HL-60 (cell line): ENCODE data around the gene TPMT.

Experiments
- POLR2AphosphoS5 ChIP-seq: IDR thresholded peaks from 2 replicates; pipeline ENCODE4 v1.6.1; 2012; ENCODE audit warnings: low read depth
- TF ChIP-seq, protein P1 (sequence below): IDR thresholded peaks from one replicate; pipeline ENCODE4 v1.5.1; 2011; ENCODE audit warnings: low read length, control low read depth, inconsistent platforms; ENCODE audit not compliant: insufficient read depth

DNA sequence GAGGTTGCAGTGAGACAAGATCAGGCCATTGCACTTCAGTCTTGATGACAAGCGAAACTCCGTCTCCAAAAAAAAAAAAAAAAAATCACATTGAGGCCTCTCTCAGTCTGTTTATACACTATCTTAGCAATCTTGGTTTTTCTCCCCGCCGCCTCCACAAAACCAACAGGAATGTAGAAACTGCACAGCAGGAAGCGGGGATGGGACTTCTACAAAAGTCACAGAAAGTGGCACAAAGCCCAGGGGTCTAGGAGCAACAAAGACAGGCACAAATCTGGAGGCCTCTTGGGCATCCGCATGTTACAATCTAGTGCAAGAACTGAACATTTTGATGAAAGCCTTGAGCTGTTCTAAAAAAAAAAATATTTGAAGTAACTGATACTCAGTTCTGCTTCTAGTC is 48.9 kb upstream of the TPMT start:
- TF ChIP-seq, protein P1, sequence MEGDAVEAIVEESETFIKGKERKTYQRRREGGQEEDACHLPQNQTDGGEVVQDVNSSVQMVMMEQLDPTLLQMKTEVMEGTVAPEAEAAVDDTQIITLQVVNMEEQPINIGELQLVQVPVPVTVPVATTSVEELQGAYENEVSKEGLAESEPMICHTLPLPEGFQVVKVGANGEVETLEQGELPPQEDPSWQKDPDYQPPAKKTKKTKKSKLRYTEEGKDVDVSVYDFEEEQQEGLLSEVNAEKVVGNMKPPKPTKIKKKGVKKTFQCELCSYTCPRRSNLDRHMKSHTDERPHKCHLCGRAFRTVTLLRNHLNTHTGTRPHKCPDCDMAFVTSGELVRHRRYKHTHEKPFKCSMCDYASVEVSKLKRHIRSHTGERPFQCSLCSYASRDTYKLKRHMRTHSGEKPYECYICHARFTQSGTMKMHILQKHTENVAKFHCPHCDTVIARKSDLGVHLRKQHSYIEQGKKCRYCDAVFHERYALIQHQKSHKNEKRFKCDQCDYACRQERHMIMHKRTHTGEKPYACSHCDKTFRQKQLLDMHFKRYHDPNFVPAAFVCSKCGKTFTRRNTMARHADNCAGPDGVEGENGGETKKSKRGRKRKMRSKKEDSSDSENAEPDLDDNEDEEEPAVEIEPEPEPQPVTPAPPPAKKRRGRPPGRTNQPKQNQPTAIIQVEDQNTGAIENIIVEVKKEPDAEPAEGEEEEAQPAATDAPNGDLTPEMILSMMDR, result no peak
- no peak for TF ChIP-seq POLR2AphosphoS5
